ENCODE measurements around the gene SLC38A10. TPM values are rescaled to one million over a fixed set of nuclear protein-coding genes. Genes with fewer than 3 reads are reported as not detected.

SLC38A10 gene
- total RNA-seq, 1 donor from 2014 or later = 67.5 TPM

- TF ChIP-seq POLR2AphosphoS5 (IDR thresholded peaks at IDR 0.05; ENCODE audit: insufficient read depth in 1 of 2, low read depth in 1 of 2) = peak in 1 of 2 donors; percentile 54
- no peak for TF ChIP-seq POLR2A (IDR thresholded peaks at IDR 0.05)
- TF ChIP-seq, protein P1, sequence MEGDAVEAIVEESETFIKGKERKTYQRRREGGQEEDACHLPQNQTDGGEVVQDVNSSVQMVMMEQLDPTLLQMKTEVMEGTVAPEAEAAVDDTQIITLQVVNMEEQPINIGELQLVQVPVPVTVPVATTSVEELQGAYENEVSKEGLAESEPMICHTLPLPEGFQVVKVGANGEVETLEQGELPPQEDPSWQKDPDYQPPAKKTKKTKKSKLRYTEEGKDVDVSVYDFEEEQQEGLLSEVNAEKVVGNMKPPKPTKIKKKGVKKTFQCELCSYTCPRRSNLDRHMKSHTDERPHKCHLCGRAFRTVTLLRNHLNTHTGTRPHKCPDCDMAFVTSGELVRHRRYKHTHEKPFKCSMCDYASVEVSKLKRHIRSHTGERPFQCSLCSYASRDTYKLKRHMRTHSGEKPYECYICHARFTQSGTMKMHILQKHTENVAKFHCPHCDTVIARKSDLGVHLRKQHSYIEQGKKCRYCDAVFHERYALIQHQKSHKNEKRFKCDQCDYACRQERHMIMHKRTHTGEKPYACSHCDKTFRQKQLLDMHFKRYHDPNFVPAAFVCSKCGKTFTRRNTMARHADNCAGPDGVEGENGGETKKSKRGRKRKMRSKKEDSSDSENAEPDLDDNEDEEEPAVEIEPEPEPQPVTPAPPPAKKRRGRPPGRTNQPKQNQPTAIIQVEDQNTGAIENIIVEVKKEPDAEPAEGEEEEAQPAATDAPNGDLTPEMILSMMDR (IDR thresholded peaks at IDR 0.05) = peak; percentile 7 to 40 (median 34)
- H3K9me3 ChIP-seq = no peaks in the 10 kb centered on the region
- peaks cover 24% of the 10 kb centered on the region for H3K4me1 ChIP-seq
- no peaks in the 10 kb centered on the region for H3K27me3 ChIP-seq
- DNase-seq (ENCODE audit: extremely low spot score in 2 of 2) = no peak
- peaks cover 0 to 27% of the 10 kb centered on the region in 2 donors for H3K36me3 ChIP-seq
- no peak overlapping the region for H3K4me3 ChIP-seq
- H3K27ac ChIP-seq = peak overlapping the region; percentile 17
- intact Hi-C loops (cut with DNase I) = loop anchor here (2.0 to 10.0 kb wide), 2 partner anchors 228 to 340 kb away; no protein-coding TSS in a partner anchor
Measured at GRCh38 chr17:81254955-81255717, 40.0 kb downstream of the SLC38A10 start.

DNA sequence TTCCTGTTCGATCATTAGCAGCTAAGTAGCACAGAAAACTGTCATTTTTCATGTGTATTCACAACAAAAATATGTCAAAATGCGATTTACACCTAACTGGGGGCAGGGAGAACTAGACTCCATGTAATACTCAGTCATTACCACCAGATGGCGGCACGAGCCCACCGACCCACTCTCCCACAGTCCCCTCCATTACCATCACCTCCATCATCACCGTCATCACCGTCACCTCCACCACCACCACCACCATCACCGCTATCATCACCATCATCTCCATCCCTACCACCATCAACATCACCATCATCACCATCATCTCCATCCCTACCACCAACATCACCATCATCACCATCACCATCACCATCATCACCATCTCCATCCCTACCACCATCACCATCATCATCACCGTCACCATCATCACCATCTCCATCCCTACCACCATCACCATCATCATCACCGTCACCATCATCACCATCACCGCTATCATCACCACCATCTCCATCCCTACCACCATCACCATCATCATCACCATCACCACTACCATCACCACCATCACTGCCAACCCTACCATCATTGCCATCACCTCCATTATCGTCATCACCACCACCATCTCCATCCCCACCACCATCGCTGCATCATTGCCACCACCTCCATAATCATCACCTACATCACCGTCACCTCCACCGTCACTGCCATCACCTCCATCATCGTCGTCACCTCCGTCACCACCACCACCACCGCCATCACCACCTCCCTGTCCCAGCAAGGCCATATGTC, 41.6 kb downstream of the SLC38A10 start:
- H3K27ac ChIP-seq = no peak overlapping the region
- peaks cover 24% of the 10 kb centered on the region for H3K4me1 ChIP-seq
- H3K36me3 ChIP-seq = peaks cover 0 to 12% of the 10 kb centered on the region in 2 donors
- H3K4me3 ChIP-seq = no peak overlapping the region
- H3K27me3 ChIP-seq = no peaks in the 10 kb centered on the region
- intact Hi-C loops (cut with DNase I) = loop anchor here (2.0 to 10.0 kb wide), 2 partner anchors 229 to 341 kb away; no protein-coding TSS in a partner anchor
- no peak for DNase-seq (ENCODE audit: extremely low spot score in 2 of 2)
- no peaks in the 10 kb centered on the region for H3K9me3 ChIP-seq
- no peak for TF ChIP-seq POLR2A (IDR thresholded peaks at IDR 0.05)
- TF ChIP-seq, protein P1 (IDR thresholded peaks at IDR 0.05) = peak; percentile 82 to 97 (median 90)

DNA sequence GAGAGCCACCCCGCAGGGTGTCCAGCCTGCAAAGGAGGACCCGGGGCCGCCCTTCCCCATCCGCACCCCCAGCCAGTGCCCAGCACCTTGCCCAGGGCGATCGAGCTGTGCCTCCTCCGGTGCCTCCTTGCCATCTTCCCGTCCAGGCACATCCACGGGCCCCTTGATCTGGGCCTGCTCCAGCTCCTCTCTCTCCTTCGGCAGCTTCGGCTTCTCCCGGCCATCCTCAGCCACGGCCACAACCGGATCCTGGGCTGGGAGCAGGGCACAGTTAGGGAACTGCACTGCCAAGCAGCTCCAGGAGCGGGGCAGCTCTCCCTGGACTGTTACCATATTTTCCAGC, 42.1 kb downstream of the SLC38A10 start:
- no peak for DNase-seq (ENCODE audit: extremely low spot score in 2 of 2)
- Histone ChIP-seq H3K27me3 (no peaks in the 10 kb centered on the region), H3K9me3 (no peaks in the 10 kb centered on the region), H3K4me1 (peaks cover 24% of the 10 kb centered on the region), H3K4me3 (no peak overlapping the region), H3K27ac (no peak overlapping the region), H3K36me3 (peaks cover 0 to 12% of the 10 kb centered on the region in 2 donors)
- intact Hi-C loops (cut with DNase I) = loop anchor here (10.0 kb wide), 1 partner anchor 342 kb away; no protein-coding TSS in a partner anchor
- TF ChIP-seq POLR2A (IDR thresholded peaks at IDR 0.05) = no peak
- TF ChIP-seq, protein P1 (IDR thresholded peaks at IDR 0.05) = no peak
- no peak for TF ChIP-seq POLR2AphosphoS5 (IDR thresholded peaks at IDR 0.05; ENCODE audit: insufficient read depth in 1 of 2, low read depth in 1 of 2)

DNA sequence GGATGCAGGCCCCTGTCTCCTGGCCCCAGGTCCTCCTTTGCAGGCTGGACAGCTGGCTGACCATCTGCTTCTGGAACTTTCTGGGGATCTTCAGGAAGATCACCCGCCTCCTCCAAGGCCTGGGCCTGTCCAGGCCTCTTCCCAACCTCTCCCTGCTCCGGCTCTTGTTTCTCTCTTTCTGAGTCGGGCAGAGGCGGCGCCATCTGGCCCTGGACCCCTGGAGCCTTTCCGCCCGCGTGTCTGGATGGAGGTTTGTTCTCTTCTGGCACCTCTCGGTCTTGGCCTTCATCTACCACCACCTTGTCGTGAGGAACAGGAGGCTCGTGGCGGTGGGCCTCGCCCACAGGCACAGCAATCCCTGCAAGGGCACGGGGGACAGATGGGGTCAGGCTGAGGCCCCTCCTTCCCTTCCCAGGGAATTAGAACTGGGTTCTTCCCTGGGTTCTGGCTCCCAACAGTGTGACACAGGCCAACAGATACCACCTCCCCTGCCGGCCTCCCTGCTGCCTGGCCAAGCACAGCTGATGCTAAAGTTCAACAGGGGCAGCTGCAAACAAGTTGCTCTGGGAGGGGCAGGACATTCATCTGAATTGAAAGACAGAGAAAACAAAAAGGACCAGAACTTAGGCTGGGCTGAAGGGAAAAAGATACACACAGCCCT, 42.7 kb downstream of the SLC38A10 start:
- intact Hi-C loops (cut with DNase I) = loop anchor here (10.0 kb wide), 1 partner anchor 342 kb away; no protein-coding TSS in a partner anchor
- no peak for TF ChIP-seq POLR2AphosphoS5 (IDR thresholded peaks at IDR 0.05; ENCODE audit: insufficient read depth in 1 of 2, low read depth in 1 of 2)
- TF ChIP-seq, protein P1 (IDR thresholded peaks at IDR 0.05) = no peak
- no peak for TF ChIP-seq POLR2A (IDR thresholded peaks at IDR 0.05)
- no peaks in the 10 kb centered on the region for H3K9me3 ChIP-seq
- no peak for DNase-seq (ENCODE audit: extremely low spot score in 2 of 2)
- no peaks in the 10 kb centered on the region for H3K27me3 ChIP-seq
- H3K4me3 ChIP-seq = no peak overlapping the region
- H3K36me3 ChIP-seq = peaks cover 0 to 12% of the 10 kb centered on the region in 2 donors
- H3K27ac ChIP-seq = no peak overlapping the region
- peaks cover 24% of the 10 kb centered on the region for H3K4me1 ChIP-seq
